ENCODE results near the gene ATP2C1.

The ATP2C1 gene

DNA sequence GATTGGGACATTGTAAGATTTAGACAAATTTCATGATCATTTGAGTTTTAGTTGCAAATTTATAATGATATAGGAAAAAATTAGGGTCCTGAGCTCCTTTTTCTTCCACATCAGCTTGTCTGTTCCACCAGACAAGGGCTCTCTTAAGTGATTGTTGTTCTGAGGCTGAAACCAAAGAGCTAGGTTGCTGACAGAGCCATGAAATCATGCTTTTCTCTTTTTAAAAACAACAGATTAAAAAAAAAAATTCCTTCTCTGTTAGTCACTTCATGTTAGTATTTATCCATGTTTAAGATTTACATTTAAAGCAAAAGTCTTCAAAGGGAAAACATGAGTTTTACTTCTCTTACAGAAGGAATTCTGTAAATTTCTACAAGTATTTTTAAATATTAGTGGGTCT is 56.8 kb downstream of the ATP2C1 start:
- TF ChIP-seq CTCF (IDR thresholded peaks at IDR 0.05; ENCODE audit: low read depth, low read length), result no peak
- H3K4me1 ChIP-seq, result no peaks in the 10 kb centered on the region
- no peaks in the 10 kb centered on the region for H3K9me3 ChIP-seq
- no peak overlapping the region for H3K4me3 ChIP-seq (ENCODE audit: low read depth, low read length)
- no peak for DNase-seq
- no peaks in the 10 kb centered on the region for H3K27me3 ChIP-seq
- peaks cover 48% of the 10 kb centered on the region for H3K36me3 ChIP-seq

DNA sequence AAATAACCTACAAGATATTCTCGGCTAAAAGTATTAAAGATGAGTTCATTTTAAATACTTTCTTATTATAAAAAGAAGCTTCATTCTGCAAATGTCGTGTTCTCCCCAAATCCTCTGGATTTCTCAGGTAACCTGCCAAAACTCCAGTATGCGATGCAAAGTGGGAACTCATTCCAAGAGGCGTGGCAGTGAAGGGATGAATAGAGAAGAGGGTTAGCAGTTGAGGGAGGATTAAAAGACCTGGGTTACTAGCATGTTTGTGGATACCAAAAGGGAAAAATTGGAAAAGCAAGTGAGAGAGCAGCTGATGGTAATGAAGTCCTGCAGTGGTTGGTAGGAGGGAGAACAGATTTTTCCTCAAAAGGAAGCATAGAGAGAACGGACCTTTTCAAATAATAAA is 61.6 kb downstream of the ATP2C1 start:
- no peak overlapping the region for H3K4me3 ChIP-seq (ENCODE audit: low read depth, low read length)
- H3K4me1 ChIP-seq, result no peaks in the 10 kb centered on the region; the same call in 1 of the 2 replicates
- no peak for TF ChIP-seq CTCF (IDR thresholded peaks at IDR 0.05; ENCODE audit: low read depth, low read length)
- H3K9me3 ChIP-seq, result no peaks in the 10 kb centered on the region
- H3K36me3 ChIP-seq, result peaks cover 33% of the 10 kb centered on the region
- no peaks in the 10 kb centered on the region for H3K27me3 ChIP-seq
- DNase-seq, result no peak

GRCh38 chr3:130956281-130956680 is 62.4 kb downstream of the ATP2C1 start:
- H3K9me3 ChIP-seq, result no peaks in the 10 kb centered on the region
- no peak overlapping the region for H3K4me3 ChIP-seq (ENCODE audit: low read depth, low read length)
- DNase-seq, result no peak
- TF ChIP-seq CTCF (IDR thresholded peaks at IDR 0.05; ENCODE audit: low read depth, low read length), result no peak
- peaks cover 37% of the 10 kb centered on the region for H3K36me3 ChIP-seq
- no peaks in the 10 kb centered on the region for H3K27me3 ChIP-seq
- H3K4me1 ChIP-seq, result no peaks in the 10 kb centered on the region; the same call in 1 of the 2 replicates

DNA sequence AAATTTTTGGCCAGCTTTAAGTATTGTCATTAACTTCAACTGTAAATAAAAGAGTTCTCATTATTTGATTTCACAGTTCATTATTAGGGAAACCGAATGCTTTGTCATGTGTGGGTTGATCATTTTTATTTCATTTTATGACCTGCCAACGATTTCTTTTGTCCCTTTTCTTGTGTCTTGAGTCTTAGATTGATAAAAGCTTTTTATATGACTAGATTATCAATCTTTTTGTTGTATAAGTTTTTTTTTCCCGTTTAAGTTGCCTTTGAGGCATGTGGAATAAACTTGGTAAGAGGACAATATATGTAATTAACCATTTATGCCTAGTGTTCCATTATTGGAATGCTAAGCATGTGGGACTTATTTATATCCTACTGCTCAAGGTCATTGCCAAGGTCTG is 62.8 kb downstream of the ATP2C1 start:
- DNase-seq, result no peak

GRCh38 chr3:130960139-130960795 is 66.4 kb downstream of the ATP2C1 start:
- TF ChIP-seq CTCF (IDR thresholded peaks at IDR 0.05; ENCODE audit: low read depth, low read length), result no peak
- H3K4me1 ChIP-seq, result no peaks in the 10 kb centered on the region; the same call in 1 of the 2 replicates
- H3K36me3 ChIP-seq, result peaks cover 32% of the 10 kb centered on the region
- H3K27me3 ChIP-seq, result no peaks in the 10 kb centered on the region
- no peak for DNase-seq
- H3K9me3 ChIP-seq, result no peaks in the 10 kb centered on the region
- H3K4me3 ChIP-seq (ENCODE audit: low read depth, low read length), result no peak overlapping the region

More for the DNA sequence above, 62.8 kb downstream of the ATP2C1 start:
- no peaks in the 10 kb centered on the region; the same call in 1 of the 2 replicates for H3K4me1 ChIP-seq
- H3K36me3 ChIP-seq, result peaks cover 37% of the 10 kb centered on the region
- H3K4me3 ChIP-seq (ENCODE audit: low read depth, low read length), result no peak overlapping the region
- H3K9me3 ChIP-seq, result no peaks in the 10 kb centered on the region
- TF ChIP-seq CTCF (IDR thresholded peaks at IDR 0.05; ENCODE audit: low read depth, low read length), result no peak
- H3K27me3 ChIP-seq, result no peaks in the 10 kb centered on the region

- Histone ChIP-seq H3K36me3 (peaks cover 28% of the 10 kb centered on the region), H3K27me3 (no peaks in the 10 kb centered on the region), H3K4me3 (ENCODE audit: low read depth, low read length) (no peak overlapping the region), H3K9me3 (no peaks in the 10 kb centered on the region), H3K4me1 (no peaks in the 10 kb centered on the region; the same call in 1 of the 2 replicates)
- no peak for TF ChIP-seq CTCF (IDR thresholded peaks at IDR 0.05; ENCODE audit: low read depth, low read length)
- no peak for DNase-seq
Measured at GRCh38 chr3:130961458-130961857, 67.6 kb downstream of the ATP2C1 start.

All from BE2C (cell line).